Epithelial cell of esophagus (primary cell): ENCODE data around the gene TTLL10.

Source experiments
- DNase-seq: peaks from one replicate; pipeline ENCODE4 v3.0.0; 2010; ENCODE audit warnings: low read depth
- H3K4me3 ChIP-seq: 2 replicates; pipeline ENCODE4 v1.5.1; 2011; ENCODE audit warnings: mild to moderate bottlenecking, low read length, control low read depth
- CTCF ChIP-seq: IDR thresholded peaks from 2 replicates; pipeline ENCODE4 v1.5.1; 2011; ENCODE audit warnings: low read depth, mild to moderate bottlenecking, low read length, control low read depth, inconsistent platforms; ENCODE audit not compliant: insufficient read depth; ENCODE audit errors: missing control alignments

The TTLL10 gene

GRCh38 chr1:1240348-1240732 lies 66.7 kb downstream of the TTLL10 start:
- H3K4me3 ChIP-seq = no peak overlapping the region
- TF ChIP-seq CTCF = no peak
- DNase-seq = no peak

DNA sequence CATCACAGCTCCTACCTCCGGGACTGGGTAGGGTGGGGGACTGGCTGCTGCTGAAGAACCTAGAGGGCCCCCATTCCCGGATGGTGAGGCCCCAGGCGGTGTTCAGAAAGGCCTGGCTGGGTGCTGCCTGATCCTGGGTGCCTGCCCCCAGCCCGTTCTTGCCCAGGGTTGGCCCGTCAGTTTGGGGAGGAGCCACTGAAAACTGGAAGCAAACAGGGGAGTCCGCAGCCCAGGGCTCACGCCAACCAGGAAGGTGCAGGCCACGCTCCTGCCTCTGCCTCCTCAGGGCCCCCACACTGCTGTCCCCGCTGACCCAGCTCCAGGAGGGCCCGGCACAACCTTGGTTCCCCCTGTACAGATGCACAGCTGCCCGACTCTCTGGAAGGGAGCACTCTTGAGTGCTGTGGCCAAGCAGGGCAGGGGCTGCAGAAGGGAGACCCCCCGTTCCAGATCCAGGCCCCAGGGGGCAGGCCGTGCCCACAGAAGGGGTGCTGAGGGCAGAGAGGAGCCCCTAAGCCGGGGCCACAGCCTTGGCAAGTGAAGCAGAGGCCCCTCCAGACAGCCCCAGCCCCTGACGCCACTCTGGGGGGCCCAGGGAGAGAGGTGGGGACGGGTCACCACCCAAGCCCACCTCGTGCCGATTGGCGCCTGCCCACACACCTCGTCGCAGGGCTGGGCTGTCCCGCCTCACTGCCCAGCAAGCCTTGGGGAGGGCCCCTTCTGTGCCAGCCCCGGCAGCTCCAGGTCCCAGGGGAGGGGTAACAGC lies 67.3 kb downstream of the TTLL10 start:
- TF ChIP-seq CTCF = no peak
- DNase-seq = no peak
- H3K4me3 ChIP-seq = no peak overlapping the region

DNA sequence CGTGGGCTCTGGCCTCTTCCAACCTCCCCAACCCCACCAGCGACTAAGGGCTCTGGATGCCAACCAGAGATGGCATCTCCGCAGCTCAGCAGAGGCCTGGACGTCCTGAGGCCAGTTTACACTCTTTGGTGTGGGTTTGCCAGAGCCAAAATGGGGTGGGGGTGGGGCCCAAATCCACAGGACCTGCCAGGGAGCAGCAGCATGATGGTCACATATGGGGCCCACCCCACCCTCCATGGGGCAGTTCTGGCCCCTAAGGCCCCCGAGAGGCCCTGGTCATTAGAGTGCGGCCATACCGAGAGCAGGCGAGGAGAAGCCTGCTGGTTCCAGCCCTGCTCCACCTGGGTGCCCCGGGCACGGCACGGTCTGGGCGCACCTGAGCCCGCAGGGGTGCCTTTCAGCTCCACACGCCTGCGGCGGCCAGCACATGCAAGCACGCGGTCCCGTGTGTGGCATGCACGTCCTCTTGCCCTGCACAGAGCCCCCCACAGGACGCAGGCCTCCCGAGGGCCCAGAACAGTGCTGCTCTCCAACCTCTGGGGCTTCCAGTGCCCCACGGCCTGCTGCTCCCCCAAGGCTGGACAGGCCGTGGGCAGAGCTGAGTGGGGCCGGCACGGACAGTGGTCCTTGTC lies 68.0 kb downstream of the TTLL10 start:
- TF ChIP-seq CTCF = no peak
- H3K4me3 ChIP-seq = no peak overlapping the region
- DNase-seq = no peak

- no peak for TF ChIP-seq CTCF
- no peak for DNase-seq
- H3K4me3 ChIP-seq = no peak overlapping the region
These were observed 69.0 kb downstream of the TTLL10 start for GRCh38 chr1:1242461-1243265.

GRCh38 chr1:1243266-1243660 lies 69.6 kb downstream of the TTLL10 start:
- H3K4me3 ChIP-seq = no peak overlapping the region
- DNase-seq = no peak
- no peak for TF ChIP-seq CTCF

DNA sequence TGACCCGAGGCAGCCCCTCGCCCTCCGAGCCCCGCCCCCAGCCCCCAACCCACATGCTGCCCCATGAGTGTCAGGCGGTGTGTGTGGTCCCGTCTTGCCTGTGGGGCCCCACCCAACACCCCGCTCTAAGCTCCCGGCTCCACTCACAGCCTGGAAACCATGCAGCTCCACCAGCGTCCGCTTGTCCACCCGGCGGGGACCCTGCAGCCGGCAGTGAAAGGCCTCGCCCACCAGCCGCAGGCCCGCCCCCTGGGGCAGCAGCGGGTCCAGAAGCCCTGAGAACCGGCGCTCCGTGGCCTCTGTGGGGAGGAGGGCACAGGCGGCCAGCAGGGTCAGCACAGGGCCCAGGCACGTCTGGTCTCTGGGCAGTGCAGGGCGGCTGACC lies 70.1 kb downstream of the TTLL10 start:
- no peak for DNase-seq
- no peak for TF ChIP-seq CTCF
- H3K4me3 ChIP-seq = no peak overlapping the region
